ENCODE data around the gene UTY. TPM values are rescaled to one million over a fixed set of nuclear protein-coding genes. Genes with fewer than 3 reads are reported as not detected.

The UTY gene
- total and polyA plus RNA-seq, 10 of the 15 experiments (the other 5 are each of a cell fraction or from before 2014, with no cell fraction given): 0.13 TPM; not detected in 9

GRCh38 chrY:13347106-13347505 lies 132.7 kb downstream of the UTY start:
- H3K4me1 ChIP-seq (ENCODE audit: control insufficient read depth, insufficient read depth, low read length): no peaks in the 10 kb centered on the region
- in situ Hi-C loops (cut with MboI) (no loop called here), intact Hi-C loops (cut with micrococcal nuclease; ENCODE audit: unreplicated experiment) (no loop called here)
- no peaks in the 10 kb centered on the region for H4K20me1 ChIP-seq (ENCODE audit: control insufficient read depth, insufficient read depth)
- no peaks in the 10 kb centered on the region for H3K9me3 ChIP-seq (replicated peaks; ENCODE audit: control insufficient read depth, insufficient read depth, low read length)
- no CpG with 5 or more reads among the region's 5 CpGs for WGBS (ENCODE audit: insufficient coverage, insufficient replicate concordance, low lambda C conversion rate, missing lambda C conversion rate)
- SMC1A ChIA-PET (ENCODE audit: uncharacterized antibody, unreplicated experiment): no interaction called here
- no peaks in the 10 kb centered on the region for H3K79me2 ChIP-seq (ENCODE audit: control insufficient read depth, insufficient read depth, low read length)
- CTCF ChIA-PET: no interaction called here
- H3K27me3 ChIP-seq (replicated peaks in 1 of 2; ENCODE audit: control insufficient read depth in 2 of 2, insufficient read depth in 2 of 2, low read length in 1 of 2): no peaks in the 10 kb centered on the region
- POLR2A ChIA-PET: no interaction called here
- no peak for FAIRE-seq
- H2AFZ ChIP-seq (ENCODE audit: control insufficient read depth, low read depth, low read length): no peak overlapping the region
- RAD21 ChIA-PET (ENCODE audit: unreplicated experiment): no interaction called here
- no peak overlapping the region for H3K9ac ChIP-seq (ENCODE audit: control insufficient read depth, insufficient read depth, low read length)
- TF ChIP-seq WRNIP1 (IDR thresholded peaks at IDR 0.05; ENCODE audit: borderline replicate concordance, low read depth, low read length) (no peak), MAX (IDR thresholded peaks at IDR 0.05; ENCODE audit: low read depth, low read length) (no peak), MEF2B (IDR thresholded peaks at IDR 0.05; ENCODE audit: partially characterized antibody, poor library complexity, severe bottlenecking) (no peak), STAT3 (IDR thresholded peaks at IDR 0.05; ENCODE audit: low read depth, low read length) (no peak)
- no TSS peak for BruUV-seq (replicated peaks)
- no peak for ATAC-seq
- no peak for DNase-seq (ENCODE audit: low read depth, low spot score)
- no peak overlapping the region for H3K27ac ChIP-seq (ENCODE audit: control insufficient read depth, insufficient read depth)
- H3K4me3 ChIP-seq: no peak overlapping the region
- H3K36me3 ChIP-seq (ENCODE audit: control insufficient read depth in 2 of 2, insufficient read depth in 2 of 2, low read length in 1 of 2): no peaks in the 10 kb centered on the region
- no peak overlapping the region for H3K4me2 ChIP-seq (ENCODE audit: control insufficient read depth, insufficient read depth)

- no CpG with 5 or more reads among the region's 3 CpGs for WGBS (ENCODE audit: insufficient coverage, insufficient replicate concordance, low lambda C conversion rate, missing lambda C conversion rate)
- intact Hi-C loops (cut with micrococcal nuclease; ENCODE audit: unreplicated experiment) (no loop called here), in situ Hi-C loops (cut with MboI) (no loop called here)
- Histone ChIP-seq H3K4me1 (ENCODE audit: control insufficient read depth, insufficient read depth, low read length) (no peaks in the 10 kb centered on the region), H3K4me3 (no peak overlapping the region), H4K20me1 (ENCODE audit: control insufficient read depth, insufficient read depth) (no peaks in the 10 kb centered on the region), H3K27ac (ENCODE audit: control insufficient read depth, insufficient read depth) (no peak overlapping the region), H3K79me2 (ENCODE audit: control insufficient read depth, insufficient read depth, low read length) (no peaks in the 10 kb centered on the region), H2AFZ (ENCODE audit: control insufficient read depth, low read depth, low read length) (no peak overlapping the region), H3K9me3 (replicated peaks; ENCODE audit: control insufficient read depth, insufficient read depth, low read length) (no peaks in the 10 kb centered on the region), H3K9ac (ENCODE audit: control insufficient read depth, insufficient read depth, low read length) (no peak overlapping the region), H3K36me3 (ENCODE audit: control insufficient read depth in 2 of 2, insufficient read depth in 2 of 2, low read length in 1 of 2) (no peaks in the 10 kb centered on the region), H3K4me2 (ENCODE audit: control insufficient read depth, insufficient read depth) (no peak overlapping the region), H3K27me3 (replicated peaks in 1 of 2; ENCODE audit: control insufficient read depth in 2 of 2, insufficient read depth in 2 of 2, low read length in 1 of 2) (no peaks in the 10 kb centered on the region)
- SMC1A ChIA-PET (ENCODE audit: uncharacterized antibody, unreplicated experiment): no interaction called here
- POLR2A ChIA-PET: no interaction called here
- no TSS peak for BruUV-seq (replicated peaks)
- CTCF ChIA-PET: no interaction called here
- TF ChIP-seq RCOR1 (conservative IDR thresholded peaks at IDR 0.05; ENCODE audit: low read depth, low read length) (no peak), CBX3 (IDR thresholded peaks at IDR 0.05; ENCODE audit: borderline replicate concordance, low read depth) (no peak), IRF5 (IDR thresholded peaks at IDR 0.05; ENCODE audit: borderline replicate concordance) (no peak), TCF3 (IDR thresholded peaks at IDR 0.05; ENCODE audit: borderline replicate concordance, insufficient read depth, low read depth, low read length) (no peak), SKIL (IDR thresholded peaks at IDR 0.05; ENCODE audit: low read depth, poor library complexity, severe bottlenecking) (no peak), POLR2AphosphoS5 (IDR thresholded peaks at IDR 0.05; ENCODE audit: low read length) (no peak), WRNIP1 (IDR thresholded peaks at IDR 0.05; ENCODE audit: borderline replicate concordance, low read depth, low read length) (no peak), ZNF217 (IDR thresholded peaks at IDR 0.05) (no peak), IRF4 (IDR thresholded peaks at IDR 0.05; ENCODE audit: low read depth, low read length) (no peak)
- ATAC-seq (no peak), FAIRE-seq (no peak), DNase-seq (ENCODE audit: low read depth, low spot score) (no peak)
- RAD21 ChIA-PET (ENCODE audit: unreplicated experiment): no interaction called here
Observed at GRCh38 chrY:13345549-13345948, 134.3 kb downstream of the UTY start.
